KMS-11 (cell line): ENCODE results near the gene MYOM3.

Source experiments
- H2AFZ ChIP-seq: fragments of 200-600 bp; sonication (generic); 2 replicates; pipeline ENCODE4 v1.6.1; 2016; ENCODE audit warnings: antibody characterized with exemption, mixed run types, low read depth
- H3K27ac ChIP-seq: fragments of 200-600 bp; sonication (generic); 2 replicates; pipeline ENCODE4 v1.6.1; 2016; ENCODE audit warnings: mild to moderate bottlenecking, mixed run types
- H3K27me3 ChIP-seq: fragments of 200-600 bp; sonication (generic); 2 replicates; pipeline ENCODE4 v1.6.1; 2017; ENCODE audit warnings: mild to moderate bottlenecking, low read depth, mixed run types, moderate library complexity; ENCODE audit not compliant: insufficient read depth
- H3K36me3 ChIP-seq: fragments of 200-600 bp; sonication (generic); 2 replicates; pipeline ENCODE4 v1.6.1; 2017; ENCODE audit warnings: mild to moderate bottlenecking, mixed run types; ENCODE audit not compliant: insufficient read depth
- H3K4me1 ChIP-seq: fragments of 200-600 bp; sonication (generic); 2 replicates; pipeline ENCODE4 v1.6.1; 2016; ENCODE audit warnings: mild to moderate bottlenecking, low read depth, mixed run types; ENCODE audit not compliant: poor library complexity, severe bottlenecking
- H3K4me2 ChIP-seq: fragments of 200-600 bp; sonication (generic); 2 replicates; pipeline ENCODE4 v1.7.0; 2016; ENCODE audit warnings: mild to moderate bottlenecking, mixed run types
- H3K4me3 ChIP-seq: fragments of 200-600 bp; sonication (generic); IDR thresholded peaks from 2 replicates; pipeline ENCODE4 v1.6.1; 2017; ENCODE audit warnings: low read depth, low read length, mixed read lengths; ENCODE audit not compliant: insufficient read depth
- H3K79me2 ChIP-seq: fragments of 200-600 bp; sonication (generic); 2 replicates; pipeline ENCODE4 v1.6.1; 2016; ENCODE audit warnings: low read depth, mixed run types; ENCODE audit not compliant: insufficient read depth
- H3K9ac ChIP-seq: fragments of 200-600 bp; sonication (generic); 2 replicates; pipeline ENCODE4 v1.6.1; 2016; ENCODE audit warnings: mild to moderate bottlenecking, mixed run types
- H4K20me1 ChIP-seq: fragments of 200-600 bp; sonication (generic); 2 replicates; pipeline ENCODE4 v1.6.1; 2016; ENCODE audit warnings: mild to moderate bottlenecking, mixed run types; ENCODE audit not compliant: insufficient read depth
- CTCF ChIP-seq: fragments of 200-600 bp; sonication (generic); conservative IDR thresholded peaks from 2 replicates; pipeline ENCODE4 v1.6.1; 2017; ENCODE audit warnings: low read depth, mild to moderate bottlenecking, antibody characterized with exemption, low read length, moderate library complexity, mixed read lengths

The MYOM3 gene

GRCh38 chr1:24058671-24059455 is 53.1 kb downstream of the MYOM3 start:
- no peaks in the 10 kb centered on the region for H3K4me1 ChIP-seq
- H3K9ac ChIP-seq: no peak overlapping the region
- no peaks in the 10 kb centered on the region for H3K36me3 ChIP-seq
- TF ChIP-seq CTCF: no peak
- no peak overlapping the region for H3K4me2 ChIP-seq
- no peaks in the 10 kb centered on the region for H3K27me3 ChIP-seq
- H3K79me2 ChIP-seq: no peaks in the 10 kb centered on the region
- H4K20me1 ChIP-seq: no peaks in the 10 kb centered on the region
- H3K27ac ChIP-seq: no peak overlapping the region
- no peak overlapping the region for H3K4me3 ChIP-seq
- H2AFZ ChIP-seq: no peak overlapping the region

GRCh38 chr1:24057171-24057570 is 54.8 kb downstream of the MYOM3 start:
- Histone ChIP-seq H2AFZ (no peak overlapping the region), H3K4me2 (no peak overlapping the region), H3K4me1 (no peaks in the 10 kb centered on the region), H3K4me3 (no peak overlapping the region), H4K20me1 (no peaks in the 10 kb centered on the region), H3K27me3 (no peaks in the 10 kb centered on the region), H3K79me2 (no peaks in the 10 kb centered on the region), H3K9ac (no peak overlapping the region), H3K36me3 (no peaks in the 10 kb centered on the region), H3K27ac (no peak overlapping the region)
- no peak for TF ChIP-seq CTCF

- H2AFZ ChIP-seq: no peak overlapping the region
- no peaks in the 10 kb centered on the region for H3K79me2 ChIP-seq
- H3K27ac ChIP-seq: no peak overlapping the region
- TF ChIP-seq CTCF: no peak
- no peaks in the 10 kb centered on the region for H4K20me1 ChIP-seq
- no peaks in the 10 kb centered on the region for H3K27me3 ChIP-seq
- no peak overlapping the region for H3K4me3 ChIP-seq
- no peaks in the 10 kb centered on the region for H3K4me1 ChIP-seq
- H3K9ac ChIP-seq: no peak overlapping the region
- H3K36me3 ChIP-seq: no peaks in the 10 kb centered on the region
- no peak overlapping the region for H3K4me2 ChIP-seq
Observed at GRCh38 chr1:24055681-24056080, 56.3 kb downstream of the MYOM3 start.

- Histone ChIP-seq H3K4me1 (peaks cover 1% of the 10 kb centered on the region), H4K20me1 (no peaks in the 10 kb centered on the region), H3K4me3 (no peak overlapping the region), H3K9ac (no peak overlapping the region), H3K4me2 (no peak overlapping the region), H3K27me3 (no peaks in the 10 kb centered on the region), H3K36me3 (no peaks in the 10 kb centered on the region), H2AFZ (no peak overlapping the region), H3K27ac (no peak overlapping the region), H3K79me2 (no peaks in the 10 kb centered on the region)
- no peak for TF ChIP-seq CTCF
Observed at GRCh38 chr1:24052220-24052619, 59.7 kb downstream of the MYOM3 start.
